Urothelium cell line (cell line): Measurements from ENCODE around the gene MISP3.

Experiments used
- DNase-seq: peaks from one replicate; pipeline ENCODE4 v3.0.0; 2011; ENCODE audit warnings: low spot score, mixed read lengths
- FAIRE-seq: peaks from 2 replicates; lab custom pipeline; 2011; peaks lifted over from hg19 to GRCh38; lab: Jason Lieb, UNC

MISP3 gene

DNA sequence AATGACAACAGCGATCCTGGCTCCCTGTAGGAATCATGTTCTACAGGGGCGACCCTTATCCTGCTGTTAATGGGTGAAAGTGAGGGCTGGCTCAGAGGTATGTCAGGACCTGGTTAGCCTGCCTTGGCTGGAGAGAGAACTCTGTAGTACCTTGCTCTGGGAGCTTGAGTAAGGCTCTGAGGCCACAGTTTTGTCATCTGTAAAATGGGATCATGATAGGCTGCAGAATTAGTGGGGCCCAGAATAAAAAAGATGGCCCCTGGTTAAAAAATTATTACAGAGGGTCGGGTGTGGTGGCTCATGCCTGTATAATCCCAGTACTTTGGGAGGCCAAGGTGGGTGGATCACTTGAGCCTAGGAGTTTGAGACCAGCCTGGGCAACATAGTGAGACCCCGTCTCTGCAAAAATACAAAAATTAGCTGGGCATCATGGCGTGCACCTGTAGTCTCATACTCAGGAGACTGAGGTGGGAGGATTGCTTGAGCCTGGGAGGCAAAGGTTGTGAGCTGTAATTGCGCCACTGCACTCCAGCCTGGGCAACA is 28.5 kb downstream of the MISP3 start:
- DNase-seq (no peak), FAIRE-seq (no peak)

DNA sequence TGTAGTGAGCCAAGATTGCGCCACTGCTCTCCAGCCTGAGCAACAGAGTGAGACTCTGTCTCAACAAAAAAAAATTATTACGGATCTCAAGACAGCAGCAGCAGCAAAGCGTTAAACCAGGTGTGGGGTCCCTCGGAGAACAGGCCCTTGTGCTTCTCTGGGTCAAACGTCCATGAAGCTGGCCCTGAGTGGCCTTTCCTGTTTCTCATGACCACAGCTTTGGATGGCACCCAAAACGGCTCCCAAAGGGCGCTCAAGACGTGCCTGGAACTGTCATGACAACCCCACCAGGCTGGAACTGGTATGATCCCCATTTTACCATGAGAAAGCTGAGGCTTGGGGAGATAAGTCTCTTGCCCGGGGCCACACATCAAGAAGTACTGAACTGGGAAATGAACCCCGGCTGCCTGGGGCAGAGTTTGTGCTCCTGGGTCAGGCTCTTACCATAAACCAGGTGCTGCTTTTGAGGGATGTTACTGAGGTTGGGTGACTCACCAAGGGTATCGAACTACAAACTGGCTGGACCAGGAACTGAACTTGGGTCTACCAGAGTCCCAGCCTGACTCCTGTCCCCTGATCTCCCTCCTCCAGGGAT is 29.6 kb downstream of the MISP3 start:
- no peak for FAIRE-seq
- DNase-seq, result no peak

DNA sequence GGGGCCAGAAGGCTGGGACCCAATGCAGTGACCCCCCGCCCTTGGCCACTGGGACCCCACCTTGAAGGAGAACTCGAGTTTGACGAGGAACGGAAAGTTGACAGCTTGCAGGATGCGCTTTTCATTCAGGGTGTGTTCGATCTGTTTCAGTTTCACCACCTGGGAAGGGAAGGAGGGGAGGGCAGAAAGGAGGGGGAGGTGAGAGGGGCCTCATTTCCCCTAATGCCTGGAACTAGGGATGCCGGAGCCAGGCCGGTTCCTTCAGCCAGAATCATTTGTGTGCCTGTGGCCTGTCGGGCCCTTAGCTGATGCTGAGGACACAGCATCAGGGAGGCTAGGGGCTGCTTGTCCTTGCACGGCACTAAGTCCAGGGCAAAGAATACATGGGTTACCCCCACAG is 30.2 kb downstream of the MISP3 start:
- DNase-seq (no peak), FAIRE-seq (no peak)

DNA sequence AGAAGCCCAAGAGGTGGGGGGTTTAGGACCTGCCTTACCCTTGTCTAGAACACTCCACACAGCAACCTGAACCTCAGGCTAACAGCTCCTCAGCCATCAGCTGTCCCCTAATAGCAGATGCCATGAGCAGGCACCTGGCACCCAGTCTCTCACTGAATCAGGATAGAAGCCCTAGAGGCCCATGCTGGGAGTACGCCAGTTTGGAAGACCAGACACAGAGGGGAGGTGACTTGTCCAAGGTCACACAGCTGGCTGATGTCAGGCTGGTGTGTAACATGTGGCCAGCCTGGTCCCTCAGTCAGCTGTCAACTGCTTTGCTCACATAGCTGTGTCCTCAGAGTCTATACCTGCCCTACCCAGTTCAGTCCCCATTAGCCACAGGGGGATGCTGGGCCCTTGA is 30.7 kb downstream of the MISP3 start:
- DNase-seq (no peak), FAIRE-seq (no peak)

DNA sequence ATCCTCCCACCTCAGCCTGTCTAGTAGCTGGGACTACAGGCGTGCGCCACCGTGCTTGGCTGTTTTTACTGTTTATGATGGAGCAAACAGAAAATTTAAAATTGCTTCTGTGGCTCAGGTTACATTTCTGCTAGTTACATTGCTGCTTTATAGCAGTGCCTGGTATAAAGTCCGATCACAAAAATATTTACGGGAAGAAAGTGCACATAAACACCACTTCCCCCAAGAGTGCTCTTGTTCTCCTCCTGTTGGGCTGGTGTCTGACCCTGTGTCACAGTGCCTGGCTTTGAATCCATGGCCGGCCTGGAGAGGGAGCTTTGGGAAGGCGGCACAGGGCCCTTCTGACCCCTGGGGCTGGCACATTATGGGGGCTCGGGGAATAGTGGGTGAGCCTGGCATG is 33.1 kb downstream of the MISP3 start:
- no peak for DNase-seq
- FAIRE-seq, result no peak

DNA sequence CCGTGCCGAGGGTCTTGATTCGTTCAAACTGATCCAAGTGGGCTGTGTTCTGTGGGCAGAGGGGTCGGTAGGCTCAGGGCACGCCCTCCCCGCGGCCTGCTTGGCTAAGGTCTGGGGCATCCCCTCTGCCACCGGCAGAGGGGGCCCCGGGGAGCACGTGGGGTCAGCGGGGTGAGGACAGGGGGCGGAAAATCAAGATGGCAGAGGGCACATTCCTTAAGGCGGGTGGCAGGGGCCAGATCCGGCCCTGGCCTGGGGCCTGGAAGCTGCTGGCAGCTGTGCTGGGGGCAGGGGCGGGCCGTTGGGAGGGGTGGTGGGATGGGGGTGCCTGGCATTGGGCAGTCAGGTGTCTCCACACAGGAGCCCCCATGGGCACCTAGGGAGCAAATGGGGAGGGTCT is 34.3 kb downstream of the MISP3 start:
- DNase-seq, result no peak

DNA sequence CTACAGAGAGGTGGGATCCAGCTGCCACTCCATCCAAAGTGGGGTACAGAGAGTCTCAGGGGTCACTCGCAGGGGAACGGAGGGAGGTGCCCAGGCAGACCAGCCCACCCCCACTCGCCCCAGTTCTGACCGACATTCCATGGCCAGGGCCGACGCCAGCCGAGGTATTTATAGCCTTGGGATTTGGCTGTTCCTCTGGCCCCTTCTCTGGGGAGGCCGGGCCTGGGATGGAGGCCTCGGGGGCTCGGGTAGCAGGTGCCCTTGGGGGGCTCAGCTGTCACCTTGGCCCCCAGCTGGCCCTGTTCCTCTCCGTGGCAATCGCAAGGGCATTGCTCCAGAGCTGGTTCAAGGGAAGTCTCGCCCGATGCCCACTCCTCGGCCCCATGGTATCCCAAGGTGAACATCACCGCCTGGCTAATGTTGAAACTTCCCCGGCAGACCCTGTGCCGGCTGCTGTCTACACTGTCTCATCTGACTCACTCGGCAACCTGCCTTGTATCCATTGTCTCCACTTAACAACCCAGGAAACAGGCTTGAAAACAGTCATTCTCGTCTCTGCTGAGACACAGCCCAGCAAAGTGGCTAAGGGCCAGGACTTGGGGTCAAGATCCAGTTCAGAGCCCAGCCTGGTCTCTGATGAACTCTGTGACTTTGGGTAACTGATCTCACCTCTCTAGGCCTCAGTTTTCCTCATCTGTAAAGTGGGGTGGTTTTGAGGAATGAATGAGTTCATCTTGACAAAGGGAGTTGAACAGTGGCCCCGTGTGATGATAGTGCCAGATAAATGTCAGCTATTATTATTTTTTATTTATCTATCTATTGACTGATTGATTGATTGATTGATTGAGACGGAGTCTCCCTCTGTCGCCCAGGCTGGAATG is 35.2 kb downstream of the MISP3 start:
- FAIRE-seq (no peak), DNase-seq (no peak)

More for the DNA sequence above, 34.3 kb downstream of the MISP3 start:
- FAIRE-seq, result no peak

DNA sequence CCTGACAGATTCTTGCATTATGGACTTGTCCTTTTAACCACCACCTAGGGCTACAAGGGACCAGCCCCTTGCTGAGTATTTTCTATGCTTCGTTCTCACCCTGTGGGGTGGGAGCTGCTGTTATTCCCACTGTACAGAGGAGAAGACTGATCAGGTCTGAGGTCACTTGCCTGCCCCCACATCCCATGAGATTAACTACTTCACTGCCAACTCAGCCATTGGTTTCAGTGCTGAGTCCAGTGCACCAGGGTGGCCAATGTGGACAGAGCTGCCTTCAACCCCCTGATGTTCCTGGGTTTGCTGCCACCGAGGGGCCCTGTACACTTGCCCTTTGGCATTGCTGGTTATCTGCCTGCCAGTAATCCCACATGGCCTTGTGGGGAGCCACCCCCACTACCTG is 38.1 kb downstream of the MISP3 start:
- DNase-seq (no peak), FAIRE-seq (no peak)

DNA sequence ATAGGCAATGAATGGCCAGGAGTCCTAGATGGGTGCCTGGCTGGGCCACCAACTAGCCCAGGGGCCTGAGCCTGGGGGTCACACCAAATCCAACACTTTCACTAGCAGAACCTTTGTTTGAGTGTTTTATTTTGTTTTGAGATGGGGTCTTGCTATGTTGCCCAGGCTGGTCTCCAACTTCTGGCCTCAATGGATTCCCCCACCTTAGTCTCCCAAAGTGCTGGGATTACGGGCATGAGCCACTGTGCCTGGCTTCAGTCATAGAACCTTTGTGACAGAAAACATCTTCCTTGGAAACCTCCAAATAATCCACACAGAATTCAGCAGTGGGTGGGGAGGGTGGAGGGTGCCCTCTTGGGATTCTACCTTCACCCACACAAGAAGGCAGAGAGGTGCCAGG is 38.9 kb downstream of the MISP3 start:
- DNase-seq, result no peak
- no peak for FAIRE-seq

DNA sequence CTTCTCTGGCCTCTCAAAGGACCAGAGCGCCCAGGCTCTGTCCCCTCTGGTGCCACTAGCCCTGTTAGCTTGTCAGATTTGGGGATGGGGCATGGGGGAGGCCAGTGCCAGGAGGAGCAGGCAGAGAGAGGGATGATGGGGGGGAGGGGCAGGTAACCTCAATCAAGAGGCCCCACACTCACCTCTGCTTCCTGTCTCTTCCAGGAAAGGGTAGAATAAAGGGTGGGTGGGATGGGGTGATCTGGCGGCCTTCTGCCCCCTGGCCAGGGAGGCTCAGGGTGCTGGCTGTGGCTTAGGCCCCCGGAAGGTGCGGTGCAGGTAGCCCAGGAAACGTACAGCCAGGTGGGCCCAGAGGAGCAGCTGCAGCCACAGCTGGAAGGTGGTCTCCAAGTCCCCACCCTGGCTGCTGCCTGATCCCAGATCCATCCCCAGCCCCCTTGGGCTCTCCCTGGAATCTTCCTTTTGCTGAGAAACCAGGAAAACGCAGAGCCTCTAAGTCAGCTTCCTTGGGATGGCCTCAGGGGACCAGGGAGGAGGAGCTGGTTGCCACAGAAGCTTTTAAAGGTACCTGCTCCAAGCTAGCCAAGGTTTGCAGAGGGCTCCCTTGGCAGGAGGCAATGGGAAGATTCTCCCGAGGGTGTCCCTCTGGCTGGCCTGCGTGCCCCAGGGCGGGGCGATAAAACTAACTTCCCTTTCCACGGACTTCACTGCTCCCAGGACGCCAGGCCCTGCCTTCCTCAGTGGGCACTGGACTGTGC is 39.6 kb downstream of the MISP3 start:
- FAIRE-seq (no peak), DNase-seq (no peak)

DNA sequence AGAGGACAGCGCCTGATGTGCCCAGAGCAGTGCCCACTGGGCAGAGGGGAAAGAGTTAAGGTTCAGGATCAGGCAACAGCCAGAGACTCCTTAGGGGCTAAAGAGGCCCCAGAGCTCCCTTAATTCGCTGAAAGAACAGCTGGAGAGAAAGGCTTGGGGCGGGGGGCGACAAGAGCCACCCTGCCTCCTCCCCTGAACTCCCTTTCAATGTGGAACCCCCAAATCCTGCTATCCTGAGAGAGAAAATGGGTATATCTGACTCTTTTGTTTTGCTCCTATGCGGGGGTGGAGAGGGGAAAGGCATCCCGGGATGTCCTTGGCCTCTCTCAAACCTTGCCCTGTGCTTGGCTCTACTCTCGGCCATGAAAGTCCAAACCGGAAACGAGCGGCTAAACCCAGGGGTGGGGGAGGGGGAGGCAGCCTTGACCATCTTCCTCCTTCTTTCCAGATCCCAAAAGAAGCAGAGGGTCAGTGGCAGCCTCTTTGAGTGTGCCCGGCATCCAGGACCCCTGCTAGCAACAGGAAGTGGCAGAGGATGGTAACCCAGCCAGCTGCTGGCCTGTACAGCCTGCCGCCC is 40.3 kb downstream of the MISP3 start:
- no peak for FAIRE-seq
- DNase-seq, result no peak

DNA sequence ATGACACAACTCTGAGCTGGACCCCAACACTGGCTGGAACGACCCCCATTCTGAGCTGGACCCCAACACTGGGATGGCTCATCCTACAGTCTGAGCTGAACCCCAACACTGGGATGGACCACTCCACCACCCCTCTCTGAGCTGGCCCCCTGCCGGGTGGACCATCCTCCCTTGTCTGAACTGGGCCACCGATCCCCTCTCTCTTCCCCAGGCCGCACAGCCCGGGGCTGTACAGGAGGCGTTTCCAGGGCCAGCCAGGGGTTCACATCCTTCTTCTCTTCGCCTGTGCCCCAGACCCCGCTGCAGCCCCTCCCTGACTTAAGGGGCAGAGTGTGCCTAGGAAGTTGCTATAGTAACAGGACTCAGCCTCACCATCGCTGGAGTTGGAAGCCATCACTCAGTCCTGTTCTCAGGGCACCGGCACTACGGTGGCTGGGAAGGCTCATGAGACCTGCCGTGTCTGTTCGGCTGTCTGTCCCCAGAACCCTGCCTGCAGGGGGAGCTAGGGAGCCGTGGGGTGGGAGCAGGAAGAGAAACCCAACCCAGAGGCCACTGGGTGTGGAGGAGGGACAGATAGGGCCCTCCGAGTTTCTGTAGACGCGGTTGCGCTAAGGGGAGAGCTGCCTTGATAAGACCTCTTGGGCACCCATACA is 41.3 kb downstream of the MISP3 start:
- FAIRE-seq (no peak), DNase-seq (peak; percentile 12)

DNA sequence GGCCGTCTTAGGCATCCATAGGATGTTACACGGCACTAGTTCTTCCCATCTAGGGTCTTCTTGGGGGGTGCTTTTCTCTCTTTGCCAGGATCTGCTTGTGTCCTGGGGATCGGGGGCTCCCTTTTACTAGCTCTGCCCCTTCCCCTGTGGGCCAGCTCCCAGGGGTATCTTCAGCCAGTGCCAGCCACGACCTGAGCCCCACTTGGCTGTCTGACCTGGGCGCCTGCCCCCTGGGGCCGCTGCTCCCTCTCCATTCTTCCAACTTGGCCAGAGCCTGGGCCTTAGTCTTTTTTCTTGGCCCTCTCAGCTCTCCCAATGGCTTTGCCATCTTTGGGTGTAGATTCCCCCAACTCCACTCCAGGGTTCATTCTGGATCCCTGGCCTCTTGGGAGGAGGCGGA is 41.9 kb downstream of the MISP3 start:
- DNase-seq (no peak), FAIRE-seq (no peak)

DNA sequence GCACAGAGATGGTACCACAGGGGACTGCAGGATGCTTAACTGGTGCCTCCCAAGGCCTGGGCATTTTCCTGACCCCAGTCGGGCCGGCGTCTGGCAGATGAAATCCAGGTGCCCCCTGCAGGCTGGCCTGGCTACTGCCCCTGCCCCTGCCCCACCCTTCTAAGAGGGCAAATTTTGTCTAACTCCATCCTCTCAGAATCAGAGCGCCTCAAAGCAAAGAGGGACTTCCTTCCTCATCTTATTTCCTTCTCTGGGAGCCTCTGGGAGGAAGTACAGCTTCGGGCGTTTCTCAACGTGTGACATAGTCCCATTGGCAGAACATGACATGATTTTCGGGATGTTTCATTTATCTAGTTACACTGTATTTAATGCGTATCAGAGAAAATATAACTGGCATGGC is 42.3 kb downstream of the MISP3 start:
- no peak for DNase-seq
- no peak for FAIRE-seq

DNA sequence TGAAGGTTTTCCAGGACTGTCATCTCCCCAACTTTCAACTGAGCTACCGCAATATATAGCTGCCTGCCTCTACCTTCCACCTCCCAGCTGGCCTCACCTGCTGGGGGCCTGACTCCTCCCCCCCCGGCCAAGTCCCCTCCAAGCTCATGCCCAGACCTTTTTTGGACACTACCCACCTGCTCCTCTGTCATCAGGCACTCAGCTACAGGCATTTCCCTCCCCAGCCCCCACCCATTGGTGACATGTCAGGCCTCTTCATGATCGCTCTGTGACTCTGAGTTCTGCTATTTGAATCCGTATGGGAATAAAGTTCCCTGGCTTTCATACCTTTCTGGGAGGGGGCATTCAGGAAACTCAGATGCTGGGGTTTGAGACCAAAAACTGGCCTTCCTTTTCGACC is 43.2 kb downstream of the MISP3 start:
- DNase-seq (no peak), FAIRE-seq (no peak)

DNA sequence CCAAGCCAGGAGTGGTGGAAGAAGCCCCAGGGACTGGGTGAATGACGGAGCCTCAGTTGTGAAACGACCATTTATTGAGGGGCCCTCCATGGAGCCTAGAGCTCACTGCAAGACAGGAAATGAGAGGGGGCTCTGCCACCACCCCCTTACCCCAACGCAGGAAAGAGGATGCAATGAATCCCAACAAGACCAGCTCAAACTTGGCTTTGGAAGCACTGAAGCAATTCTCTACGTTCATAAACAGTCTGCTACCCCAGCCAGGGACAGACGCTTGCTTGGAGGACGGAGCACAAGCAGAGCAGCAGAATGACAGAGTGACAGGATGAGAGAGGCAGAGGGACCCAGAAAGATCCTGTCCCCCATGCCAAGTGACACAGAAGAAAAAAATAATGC is 43.9 kb downstream of the MISP3 start:
- no peak for DNase-seq
- no peak for FAIRE-seq

DNA sequence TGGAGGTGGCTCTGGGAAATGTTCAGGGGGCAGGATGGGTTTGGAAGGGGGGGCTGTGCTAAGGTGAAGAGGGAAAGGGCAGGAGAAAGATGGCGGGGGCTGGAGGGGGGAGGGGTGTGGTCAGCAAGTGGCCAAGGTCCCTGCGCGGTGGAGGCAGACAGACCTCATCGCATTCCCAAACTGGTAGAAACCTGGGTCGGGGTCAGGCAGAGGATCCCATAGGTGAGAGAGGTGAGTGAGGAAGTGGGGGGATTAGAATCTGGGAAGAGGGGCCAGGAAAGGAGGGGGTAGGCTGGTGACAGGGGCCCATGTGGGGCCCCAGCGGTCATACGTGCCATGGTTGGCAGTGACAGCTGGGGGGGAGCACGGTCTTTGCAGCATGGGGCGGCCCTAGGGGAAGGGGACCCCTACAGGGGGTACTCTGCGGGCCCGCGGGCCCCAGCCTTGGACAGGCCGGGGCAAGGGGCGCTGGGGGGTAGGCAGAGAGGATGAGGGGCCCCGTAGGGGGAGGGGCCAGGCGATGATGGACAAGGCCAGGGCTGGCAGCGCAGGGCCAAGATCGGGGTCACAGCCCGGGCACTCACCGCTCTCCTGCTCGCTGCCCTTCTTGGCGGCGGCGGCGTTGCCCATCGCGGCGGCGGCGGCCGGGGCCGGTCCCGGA is 44.5 kb downstream of the MISP3 start:
- DNase-seq (no peak), FAIRE-seq (no peak)

DNA sequence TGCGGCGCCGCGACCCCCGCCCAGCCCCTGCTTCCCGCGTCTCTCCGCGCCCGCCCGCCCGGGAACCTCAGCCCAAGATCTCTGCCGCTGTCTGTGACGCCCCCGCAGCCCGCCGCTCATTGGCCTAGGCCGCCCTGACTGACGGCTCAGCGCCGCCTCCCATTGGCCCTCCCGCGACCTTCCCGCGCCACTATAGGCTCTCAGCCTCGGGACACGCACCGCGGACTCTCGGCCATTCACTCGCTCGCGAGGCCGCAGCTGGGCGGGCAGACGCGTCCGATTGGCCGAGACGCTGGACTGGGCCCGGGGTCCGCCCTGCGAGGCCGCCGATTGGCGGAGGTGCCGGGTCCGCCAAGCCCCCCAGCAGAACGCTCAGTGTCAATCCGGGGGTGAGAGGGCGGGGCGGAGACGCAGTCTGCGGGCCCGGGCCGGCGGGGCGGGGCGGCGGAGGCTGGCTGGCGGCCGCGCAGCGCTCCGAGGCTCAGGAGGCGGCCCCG is 45.1 kb downstream of the MISP3 start, which contains the start of gene PRKACA:
PRKACA (minus strand) TSS at position 95 of the 497 bp plus-strand sequence. CDS start 215 bp downstream, outside the sequence.
- FAIRE-seq, result peak; percentile 82
- DNase-seq, result peak; percentile 96

DNA sequence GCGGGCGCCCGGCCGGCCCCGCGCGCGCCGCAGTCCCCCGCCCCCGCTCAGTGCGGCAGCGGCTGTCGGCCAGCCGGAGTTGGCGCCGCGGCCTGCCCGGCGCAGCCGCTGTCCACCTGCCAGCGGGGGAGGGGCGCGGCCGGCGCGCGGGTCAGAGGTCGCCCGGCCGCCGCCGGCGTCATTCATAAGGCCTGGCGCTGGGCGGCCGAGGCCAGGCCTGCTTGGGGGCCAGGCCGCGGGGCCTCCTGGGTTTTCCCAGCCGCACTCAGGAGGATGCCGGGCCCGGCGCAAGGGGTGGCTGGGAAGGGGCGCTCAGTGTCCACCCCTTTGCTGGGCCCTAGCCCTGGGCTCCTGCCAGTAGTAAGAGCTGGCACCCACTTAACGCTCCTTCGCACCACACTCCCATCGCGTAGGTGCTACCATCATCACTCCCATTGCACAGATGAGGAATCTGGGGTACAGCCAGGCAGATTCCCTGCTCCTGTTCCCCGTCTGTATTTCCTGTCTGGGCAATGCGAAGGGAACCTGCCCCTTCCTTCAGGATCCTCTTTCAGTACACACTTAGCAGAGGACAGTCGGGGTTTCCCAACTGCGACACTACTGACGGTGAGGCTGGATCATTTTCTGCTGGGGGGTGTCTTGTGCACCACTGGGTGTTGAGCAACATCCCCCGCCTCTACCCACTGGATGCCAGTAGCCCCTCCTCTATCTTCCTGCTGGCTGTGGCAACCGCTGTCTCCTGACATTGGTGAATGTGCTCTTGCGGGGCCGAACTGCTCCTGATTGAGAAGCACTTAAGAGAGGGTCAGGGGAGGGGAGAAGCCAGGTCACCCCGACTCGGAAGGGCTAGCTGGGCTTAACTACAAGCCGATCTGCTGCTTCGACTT is 45.8 kb downstream of the MISP3 start:
- FAIRE-seq (no peak), DNase-seq (no peak)
